Aortic smooth muscle cell (primary cell): ENCODE measurements around the gene CT45A8. TPM values are rescaled to one million over a fixed set of nuclear protein-coding genes. Genes with fewer than 3 reads are reported as not detected.

Source experiments
- total RNA-seq: library from RNA; depleted of rRNA; stranded (reverse); fragments of >200 nt; gene quantifications from 2 replicates; pipeline ENCODE4 v1.2.3, GENCODE V29; 2014

Gene CT45A8, protein sequence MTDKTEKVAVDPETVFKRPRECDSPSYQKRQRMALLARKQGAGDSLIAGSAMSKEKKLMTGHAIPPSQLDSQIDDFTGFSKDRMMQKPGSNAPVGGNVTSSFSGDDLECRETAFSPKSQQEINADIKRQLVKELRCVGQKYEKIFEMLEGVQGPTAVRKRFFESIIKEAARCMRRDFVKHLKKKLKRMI
- total RNA-seq, result not detected in 2 replicates

DNA sequence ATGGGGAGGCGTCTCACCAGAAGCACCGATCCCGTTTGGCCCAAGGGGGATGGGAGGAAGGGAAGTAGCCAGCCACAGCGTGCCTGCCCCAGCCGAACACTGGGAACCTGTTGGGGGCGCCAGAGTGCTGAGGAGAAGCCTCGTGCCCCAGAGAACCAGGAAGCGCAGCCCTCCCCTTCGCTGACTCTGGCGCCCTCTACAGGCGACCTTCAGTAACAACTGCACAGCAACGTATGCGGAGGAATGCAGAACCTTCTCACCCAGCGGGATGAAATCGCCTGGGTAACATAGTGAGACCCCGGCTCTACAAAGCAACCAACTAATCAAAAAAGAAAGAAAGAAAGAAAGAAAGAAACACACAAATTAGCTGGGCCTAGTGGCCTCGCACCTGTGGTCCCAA lies at the start of gene CT45A8:
Gene CT45A8 (minus strand): TSS at position 101 of the 400 bp plus-strand sequence. CDS start 3,755 bp downstream, outside the sequence.

DNA sequence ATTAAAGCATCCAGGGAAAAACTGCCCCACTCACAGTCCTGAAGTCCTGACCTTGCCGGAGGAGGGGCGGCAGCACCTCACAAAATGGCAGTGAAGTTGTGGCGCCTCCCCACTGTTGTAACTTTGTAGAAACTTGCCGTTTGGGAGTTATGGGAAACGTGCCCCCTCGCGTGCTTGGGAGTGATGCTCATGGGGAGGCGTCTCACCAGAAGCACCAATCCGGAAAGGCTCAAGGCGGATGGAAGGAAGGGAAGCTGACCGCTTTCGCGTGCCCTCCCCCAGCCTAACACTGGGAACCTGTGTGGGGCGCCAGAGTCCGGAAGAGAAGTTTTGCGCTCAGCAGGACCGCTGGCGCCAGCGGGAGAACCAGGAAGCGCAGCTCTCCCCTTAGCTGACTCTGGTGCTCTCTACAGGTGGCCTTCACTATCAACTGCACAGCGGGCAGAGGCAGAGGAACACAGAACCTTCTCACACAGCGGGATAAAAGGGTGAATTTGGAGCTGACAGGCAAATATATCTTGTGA lies 39.0 kb upstream of the CT45A8 start, which contains the start of the genes CT45A10 and SAGE1:
Gene CT45A10 (minus strand): TSS at position 151 of the 524 bp plus-strand sequence. CDS start 8,100 bp downstream, outside the sequence.
Gene SAGE1 (plus strand): TSS at position 423 of the 524 bp plus-strand sequence. CDS start 2,527 bp downstream, outside the sequence.

DNA sequence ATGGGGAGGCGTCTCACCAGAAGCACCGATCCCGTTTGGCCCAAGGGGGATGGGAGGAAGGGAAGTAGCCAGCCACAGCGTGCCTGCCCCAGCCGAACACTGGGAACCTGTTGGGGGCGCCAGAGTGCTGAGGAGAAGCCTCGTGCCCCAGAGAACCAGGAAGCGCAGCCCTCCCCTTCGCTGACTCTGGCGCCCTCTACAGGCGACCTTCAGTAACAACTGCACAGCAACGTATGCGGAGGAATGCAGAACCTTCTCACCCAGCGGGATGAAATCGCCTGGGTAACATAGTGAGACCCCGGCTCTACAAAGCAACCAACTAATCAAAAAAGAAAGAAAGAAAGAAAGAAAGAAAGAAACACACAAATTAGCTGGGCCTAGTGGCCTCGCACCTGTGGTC lies 17.4 kb upstream of the CT45A8 start, which contains the start of gene CT45A9:
Gene CT45A9 (minus strand): TSS at position 101 of the 400 bp plus-strand sequence. CDS start 3,751 bp downstream, outside the sequence.

DNA sequence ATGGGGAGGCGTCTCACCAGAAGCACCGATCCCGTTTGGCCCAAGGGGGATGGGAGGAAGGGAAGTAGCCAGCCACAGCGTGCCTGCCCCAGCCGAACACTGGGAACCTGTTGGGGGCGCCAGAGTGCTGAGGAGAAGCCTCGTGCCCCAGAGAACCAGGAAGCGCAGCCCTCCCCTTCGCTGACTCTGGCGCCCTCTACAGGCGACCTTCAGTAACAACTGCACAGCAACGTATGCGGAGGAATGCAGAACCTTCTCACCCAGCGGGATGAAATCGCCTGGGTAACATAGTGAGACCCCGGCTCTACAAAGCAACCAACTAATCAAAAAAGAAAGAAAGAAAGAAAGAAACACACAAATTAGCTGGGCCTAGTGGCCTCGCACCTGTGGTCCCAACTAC lies 17.2 kb downstream of the CT45A8 start, which contains the start of gene CT45A7:
Gene CT45A7 (minus strand): TSS at position 101 of the 400 bp plus-strand sequence. CDS start 3,747 bp downstream, outside the sequence.

DNA sequence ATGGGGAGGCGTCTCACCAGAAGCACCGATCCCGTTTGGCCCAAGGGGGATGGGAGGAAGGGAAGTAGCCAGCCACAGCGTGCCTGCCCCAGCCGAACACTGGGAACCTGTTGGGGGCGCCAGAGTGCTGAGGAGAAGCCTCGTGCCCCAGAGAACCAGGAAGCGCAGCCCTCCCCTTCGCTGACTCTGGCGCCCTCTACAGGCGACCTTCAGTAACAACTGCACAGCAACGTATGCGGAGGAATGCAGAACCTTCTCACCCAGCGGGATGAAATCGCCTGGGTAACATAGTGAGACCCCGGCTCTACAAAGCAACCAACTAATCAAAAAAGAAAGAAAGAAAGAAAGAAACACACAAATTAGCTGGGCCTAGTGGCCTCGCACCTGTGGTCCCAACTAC lies 34.4 kb downstream of the CT45A8 start, which contains the start of gene CT45A2:
Gene CT45A2 (minus strand): TSS at position 101 of the 400 bp plus-strand sequence. CDS start 3,747 bp downstream, outside the sequence.

DNA sequence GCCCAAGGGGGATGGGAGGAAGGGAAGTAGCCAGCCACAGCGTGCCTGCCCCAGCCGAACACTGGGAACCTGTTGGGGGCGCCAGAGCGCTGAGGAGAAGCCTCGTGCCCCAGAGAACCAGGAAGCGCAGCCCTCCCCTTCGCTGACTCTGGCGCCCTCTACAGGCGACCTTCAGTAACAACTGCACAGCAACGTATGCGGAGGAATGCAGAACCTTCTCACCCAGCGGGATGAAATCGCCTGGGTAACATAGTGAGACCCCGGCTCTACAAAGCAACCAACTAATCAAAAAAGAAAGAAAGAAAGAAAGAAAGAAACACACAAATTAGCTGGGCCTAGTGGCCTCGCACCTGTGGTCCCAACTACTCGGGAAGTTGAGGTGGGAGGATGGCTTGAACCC lies 51.7 kb downstream of the CT45A8 start, which contains the start of gene CT45A6:
Gene CT45A6 (minus strand): TSS at position 101 of the 400 bp plus-strand sequence. CDS start 3,794 bp downstream, outside the sequence.

Other genes starting within 250 kb of the CT45A8 start
- not detected in 2 replicates for gene CT45A1, start 140.9 kb downstream of the CT45A8 start, total RNA-seq
- not detected in 2 replicates for gene CT45A3, start 86.3 kb downstream of the CT45A8 start, total RNA-seq
- not detected in 2 replicates for gene CT45A5, start 69.0 kb downstream of the CT45A8 start, total RNA-seq
- gene CT45A6, start 51.8 kb downstream of the CT45A8 start, total RNA-seq, result not detected in 2 replicates
- not detected in 2 replicates for gene CT45A2, start 34.5 kb downstream of the CT45A8 start, total RNA-seq
- gene CT45A7, start 17.3 kb downstream of the CT45A8 start, total RNA-seq, result not detected in 2 replicates
- not detected in 2 replicates for gene CT45A9, start 17.3 kb upstream of the CT45A8 start, total RNA-seq
- gene CT45A10, start 38.9 kb upstream of the CT45A8 start, total RNA-seq, result not detected in 2 replicates
- not detected in 2 replicates for gene SAGE1, start 39.2 kb upstream of the CT45A8 start, total RNA-seq
- 8.1 and 11.3 TPM in 2 replicates for gene MMGT1, start 119.5 kb upstream of the CT45A8 start, total RNA-seq
- 22.4 and 24.3 TPM in 2 replicates for gene SLC9A6, start 130.9 kb upstream of the CT45A8 start, total RNA-seq